ENCODE data around the gene PARVB. TPM values are rescaled to one million over a fixed set of nuclear protein-coding genes. Genes with fewer than 3 reads are reported as not detected.

PARVB gene
- total and polyA plus RNA-seq, 10 of the 15 experiments (the other 5 are each of a cell fraction or from before 2014, with no cell fraction given): 5.2 to 264 (median 76.0) TPM

DNA sequence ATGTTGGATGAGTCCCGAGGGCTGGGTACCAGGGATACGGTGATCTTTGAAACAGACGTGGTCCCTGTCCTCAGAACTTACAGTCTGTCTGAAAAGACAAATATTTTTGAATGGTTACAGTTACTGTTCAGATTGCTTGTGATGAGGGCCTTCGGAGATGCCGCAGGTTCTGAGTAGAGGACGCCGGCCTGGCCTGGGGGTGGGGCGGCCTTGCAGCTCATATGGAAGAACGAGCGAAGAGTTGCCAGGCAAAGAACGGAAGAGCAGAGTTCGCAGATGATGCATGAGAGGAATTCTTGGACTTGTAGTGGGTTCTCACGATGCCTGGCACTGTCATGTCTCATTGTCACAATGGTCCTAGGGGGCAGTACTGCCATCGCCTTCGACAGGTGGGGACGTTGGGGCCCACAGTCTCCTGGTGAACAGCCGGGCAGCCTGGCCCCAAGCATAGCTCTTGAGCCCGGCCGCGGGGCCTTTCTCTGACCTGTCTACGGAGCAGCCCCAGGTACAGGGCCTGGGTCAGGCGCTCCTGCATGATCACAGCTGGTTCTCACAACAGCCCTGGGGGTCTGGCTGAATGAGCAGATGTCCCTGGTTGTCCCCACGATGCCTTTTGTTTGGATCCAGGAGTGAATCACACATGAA lies 95.7 kb downstream of the PARVB start:
- Histone ChIP-seq H3K9ac (ENCODE audit: control insufficient read depth, insufficient read depth, low read length) (no peak overlapping the region), H3K4me3 (no peak overlapping the region), H3K4me1 (ENCODE audit: control insufficient read depth, insufficient read depth, low read length) (no peaks in the 10 kb centered on the region), H2AFZ (ENCODE audit: control insufficient read depth, low read depth, low read length) (no peak overlapping the region), H3K36me3 (ENCODE audit: control insufficient read depth in 2 of 2, insufficient read depth in 2 of 2, low read length in 1 of 2) (peaks cover 19% of the 10 kb centered on the region in 2 experiments), H3K79me2 (ENCODE audit: control insufficient read depth, insufficient read depth, low read length) (no peaks in the 10 kb centered on the region), H4K20me1 (ENCODE audit: control insufficient read depth, insufficient read depth) (no peaks in the 10 kb centered on the region), H3K27ac (ENCODE audit: control insufficient read depth, insufficient read depth) (no peak overlapping the region), H3K4me2 (ENCODE audit: control insufficient read depth, insufficient read depth) (no peak overlapping the region), H3K27me3 (replicated peaks in 1 of 2; ENCODE audit: control insufficient read depth in 2 of 2, insufficient read depth in 2 of 2, low read length in 1 of 2) (no peaks in the 10 kb centered on the region), H3K9me3 (replicated peaks; ENCODE audit: control insufficient read depth, insufficient read depth, low read length) (peaks cover 2% of the 10 kb centered on the region; the same call in 2 of the 3 replicates)
- FAIRE-seq: no peak
- 89% methylated on average over 23 of the region's 23 CpGs for WGBS (ENCODE audit: insufficient coverage, insufficient replicate concordance, low lambda C conversion rate, missing lambda C conversion rate)
- ChIA-PET SMC1A (ENCODE audit: uncharacterized antibody, unreplicated experiment) (no interaction called here), POLR2A (no interaction called here), CTCF (interaction anchor here (0.7 kb wide), 1 partner anchor 213 kb away, joined by 3 read pairs; no protein-coding TSS in a partner anchor), RAD21 (ENCODE audit: unreplicated experiment) (no interaction called here)
- intact Hi-C loops (cut with micrococcal nuclease; ENCODE audit: unreplicated experiment): no loop called here
- DNase-seq (ENCODE audit: low read depth, low spot score): no peak
- in situ Hi-C loops (cut with MboI): no loop called here
- no peak for ATAC-seq
- BruUV-seq (replicated peaks): TSS peak; percentile 23
- no peak for TF ChIP-seq TBL1XR1 (IDR thresholded peaks at IDR 0.05; ENCODE audit: low read depth, low read length)
- TF ChIP-seq MXI1 (IDR thresholded peaks at IDR 0.05; ENCODE audit: low read depth, low read length): no peak
- no peak for TF ChIP-seq MTA2 (IDR thresholded peaks at IDR 0.05; ENCODE audit: low read depth)
- TF ChIP-seq, protein P1, sequence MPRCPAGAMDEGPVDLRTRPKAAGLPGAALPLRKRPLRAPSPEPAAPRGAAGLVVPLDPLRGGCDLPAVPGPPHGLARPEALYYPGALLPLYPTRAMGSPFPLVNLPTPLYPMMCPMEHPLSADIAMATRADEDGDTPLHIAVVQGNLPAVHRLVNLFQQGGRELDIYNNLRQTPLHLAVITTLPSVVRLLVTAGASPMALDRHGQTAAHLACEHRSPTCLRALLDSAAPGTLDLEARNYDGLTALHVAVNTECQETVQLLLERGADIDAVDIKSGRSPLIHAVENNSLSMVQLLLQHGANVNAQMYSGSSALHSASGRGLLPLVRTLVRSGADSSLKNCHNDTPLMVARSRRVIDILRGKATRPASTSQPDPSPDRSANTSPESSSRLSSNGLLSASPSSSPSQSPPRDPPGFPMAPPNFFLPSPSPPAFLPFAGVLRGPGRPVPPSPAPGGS (IDR thresholded peaks at IDR 0.05; ENCODE audit: borderline replicate concordance, insufficient read depth, low read depth, low read length, poor library complexity, severe bottlenecking): no peak
- no peak for TF ChIP-seq GABPA (IDR thresholded peaks at IDR 0.05; ENCODE audit: low read depth)
- TF ChIP-seq, protein P2, sequence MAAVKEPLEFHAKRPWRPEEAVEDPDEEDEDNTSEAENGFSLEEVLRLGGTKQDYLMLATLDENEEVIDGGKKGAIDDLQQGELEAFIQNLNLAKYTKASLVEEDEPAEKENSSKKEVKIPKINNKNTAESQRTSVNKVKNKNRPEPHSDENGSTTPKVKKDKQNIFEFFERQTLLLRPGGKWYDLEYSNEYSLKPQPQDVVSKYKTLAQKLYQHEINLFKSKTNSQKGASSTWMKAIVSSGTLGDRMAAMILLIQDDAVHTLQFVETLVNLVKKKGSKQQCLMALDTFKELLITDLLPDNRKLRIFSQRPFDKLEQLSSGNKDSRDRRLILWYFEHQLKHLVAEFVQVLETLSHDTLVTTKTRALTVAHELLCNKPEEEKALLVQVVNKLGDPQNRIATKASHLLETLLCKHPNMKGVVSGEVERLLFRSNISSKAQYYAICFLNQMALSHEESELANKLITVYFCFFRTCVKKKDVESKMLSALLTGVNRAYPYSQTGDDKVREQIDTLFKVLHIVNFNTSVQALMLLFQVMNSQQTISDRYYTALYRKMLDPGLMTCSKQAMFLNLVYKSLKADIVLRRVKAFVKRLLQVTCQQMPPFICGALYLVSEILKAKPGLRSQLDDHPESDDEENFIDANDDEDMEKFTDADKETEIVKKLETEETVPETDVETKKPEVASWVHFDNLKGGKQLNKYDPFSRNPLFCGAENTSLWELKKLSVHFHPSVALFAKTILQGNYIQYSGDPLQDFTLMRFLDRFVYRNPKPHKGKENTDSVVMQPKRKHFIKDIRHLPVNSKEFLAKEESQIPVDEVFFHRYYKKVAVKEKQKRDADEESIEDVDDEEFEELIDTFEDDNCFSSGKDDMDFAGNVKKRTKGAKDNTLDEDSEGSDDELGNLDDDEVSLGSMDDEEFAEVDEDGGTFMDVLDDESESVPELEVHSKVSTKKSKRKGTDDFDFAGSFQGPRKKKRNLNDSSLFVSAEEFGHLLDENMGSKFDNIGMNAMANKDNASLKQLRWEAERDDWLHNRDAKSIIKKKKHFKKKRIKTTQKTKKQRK (IDR thresholded peaks at IDR 0.05; ENCODE audit: low read depth, low read length): no peak
- TF ChIP-seq BHLHE40 (IDR thresholded peaks at IDR 0.05; ENCODE audit: borderline replicate concordance in 1 of 2, low read depth in 2 of 2, low read length in 1 of 2): no peak
- TF ChIP-seq CBX5 (IDR thresholded peaks at IDR 0.05; ENCODE audit: low read depth): no peak
- TF ChIP-seq TCF7 (IDR thresholded peaks at IDR 0.05; ENCODE audit: borderline replicate concordance): no peak
- no peak for TF ChIP-seq MTA3 (IDR thresholded peaks at IDR 0.05; ENCODE audit: borderline replicate concordance, low read length)
- TF ChIP-seq YY1 (IDR thresholded peaks at IDR 0.05; ENCODE audit: low read depth, low read length): no peak
- TF ChIP-seq HDAC2 (IDR thresholded peaks at IDR 0.05): no peak
- TF ChIP-seq FOXM1 (IDR thresholded peaks at IDR 0.05; ENCODE audit: low read depth, low read length): no peak
- TF ChIP-seq, protein P3, sequence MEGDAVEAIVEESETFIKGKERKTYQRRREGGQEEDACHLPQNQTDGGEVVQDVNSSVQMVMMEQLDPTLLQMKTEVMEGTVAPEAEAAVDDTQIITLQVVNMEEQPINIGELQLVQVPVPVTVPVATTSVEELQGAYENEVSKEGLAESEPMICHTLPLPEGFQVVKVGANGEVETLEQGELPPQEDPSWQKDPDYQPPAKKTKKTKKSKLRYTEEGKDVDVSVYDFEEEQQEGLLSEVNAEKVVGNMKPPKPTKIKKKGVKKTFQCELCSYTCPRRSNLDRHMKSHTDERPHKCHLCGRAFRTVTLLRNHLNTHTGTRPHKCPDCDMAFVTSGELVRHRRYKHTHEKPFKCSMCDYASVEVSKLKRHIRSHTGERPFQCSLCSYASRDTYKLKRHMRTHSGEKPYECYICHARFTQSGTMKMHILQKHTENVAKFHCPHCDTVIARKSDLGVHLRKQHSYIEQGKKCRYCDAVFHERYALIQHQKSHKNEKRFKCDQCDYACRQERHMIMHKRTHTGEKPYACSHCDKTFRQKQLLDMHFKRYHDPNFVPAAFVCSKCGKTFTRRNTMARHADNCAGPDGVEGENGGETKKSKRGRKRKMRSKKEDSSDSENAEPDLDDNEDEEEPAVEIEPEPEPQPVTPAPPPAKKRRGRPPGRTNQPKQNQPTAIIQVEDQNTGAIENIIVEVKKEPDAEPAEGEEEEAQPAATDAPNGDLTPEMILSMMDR (IDR thresholded peaks at IDR 0.05 in 2 of 3, conservative IDR thresholded peaks at IDR 0.05 in 1 of 3; ENCODE audit: control insufficient read depth in 2 of 3, extremely low read depth in 1 of 3, insufficient read depth in 1 of 3, low read depth in 3 of 3, low read length in 3 of 3): no peak
- no peak for TF ChIP-seq RBBP5 (conservative IDR thresholded peaks at IDR 0.05)
- TF ChIP-seq JUND (IDR thresholded peaks at IDR 0.05; ENCODE audit: low read depth, low read length): no peak
- TF ChIP-seq, protein P4, sequence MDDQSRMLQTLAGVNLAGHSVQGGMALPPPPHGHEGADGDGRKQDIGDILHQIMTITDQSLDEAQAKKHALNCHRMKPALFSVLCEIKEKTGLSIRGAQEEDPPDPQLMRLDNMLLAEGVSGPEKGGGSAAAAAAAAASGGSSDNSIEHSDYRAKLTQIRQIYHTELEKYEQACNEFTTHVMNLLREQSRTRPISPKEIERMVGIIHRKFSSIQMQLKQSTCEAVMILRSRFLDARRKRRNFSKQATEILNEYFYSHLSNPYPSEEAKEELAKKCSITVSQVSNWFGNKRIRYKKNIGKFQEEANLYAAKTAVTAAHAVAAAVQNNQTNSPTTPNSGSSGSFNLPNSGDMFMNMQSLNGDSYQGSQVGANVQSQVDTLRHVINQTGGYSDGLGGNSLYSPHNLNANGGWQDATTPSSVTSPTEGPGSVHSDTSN (IDR thresholded peaks at IDR 0.05; ENCODE audit: insufficient replicate concordance, low read depth, low read length): no peak

All from GM12878 (cell line).